NB4 (cell line): ENCODE data around the gene ADCY1.

Experiments used
- DNase-seq: peaks from one replicate; pipeline ENCODE4 v3.0.0; 2010; ENCODE audit warnings: low read depth
- H3K4me3 ChIP-seq: one replicate; pipeline ENCODE4 v1.5.1; 2011; ENCODE audit warnings: mild to moderate bottlenecking, low read depth, low read length, moderate library complexity
- MYC ChIP-seq: IDR thresholded peaks from 2 replicates; pipeline ENCODE4 v1.6.1; 2011; ENCODE audit warnings: low read depth, low read length
- POLR2A ChIP-seq: IDR thresholded peaks from 2 replicates; pipeline ENCODE4 v1.6.1; 2011; ENCODE audit warnings: mild to moderate bottlenecking; ENCODE audit not compliant: insufficient read length; ENCODE audit errors: extremely low read depth
- TF ChIP-seq, protein P1 (sequence below): IDR thresholded peaks from one replicate; pipeline ENCODE4 v1.5.1; 2012; ENCODE audit warnings: low read depth, low read length
- TF ChIP-seq, protein P2 (sequence below): IDR thresholded peaks from 2 replicates; pipeline ENCODE4 v1.6.1; 2011; ENCODE audit warnings: low read depth, low read length

ADCY1 gene

DNA sequence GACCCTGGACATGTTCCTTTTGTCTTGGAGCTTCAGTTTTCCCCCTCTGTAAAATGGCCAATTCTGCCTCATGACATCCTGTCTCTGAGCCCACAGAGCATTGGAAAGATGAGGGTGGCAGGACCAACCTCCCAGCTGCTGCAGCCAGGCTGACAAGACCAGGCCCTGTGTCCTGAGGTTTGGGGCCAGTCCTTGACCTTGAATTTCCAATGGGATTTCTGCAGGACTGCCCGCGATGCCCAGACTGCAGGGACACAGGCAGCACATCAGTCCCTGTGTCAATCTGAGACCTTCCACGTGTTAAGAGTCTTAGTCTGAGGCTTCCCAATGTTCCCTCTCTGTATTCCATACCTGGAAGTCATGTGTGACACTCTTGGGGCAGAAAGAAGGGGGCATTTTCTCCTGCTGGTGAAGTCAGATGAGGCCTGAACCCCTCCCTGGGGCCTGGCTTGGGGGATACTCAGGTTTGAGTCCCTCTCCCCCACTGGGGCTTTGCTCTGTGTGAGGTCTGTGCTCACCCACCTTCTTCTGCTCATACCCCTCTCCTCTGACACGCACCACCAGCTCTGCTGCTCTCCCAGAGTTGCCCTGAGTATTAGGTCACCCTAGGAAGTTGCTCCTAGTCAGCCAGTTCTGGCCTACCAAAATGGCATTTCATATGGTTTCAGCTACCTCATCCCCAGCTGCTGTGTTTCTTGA lies 79.2 kb downstream of the ADCY1 start:
- TF ChIP-seq MYC: no peak
- no peak for TF ChIP-seq POLR2A
- TF ChIP-seq, protein P1, sequence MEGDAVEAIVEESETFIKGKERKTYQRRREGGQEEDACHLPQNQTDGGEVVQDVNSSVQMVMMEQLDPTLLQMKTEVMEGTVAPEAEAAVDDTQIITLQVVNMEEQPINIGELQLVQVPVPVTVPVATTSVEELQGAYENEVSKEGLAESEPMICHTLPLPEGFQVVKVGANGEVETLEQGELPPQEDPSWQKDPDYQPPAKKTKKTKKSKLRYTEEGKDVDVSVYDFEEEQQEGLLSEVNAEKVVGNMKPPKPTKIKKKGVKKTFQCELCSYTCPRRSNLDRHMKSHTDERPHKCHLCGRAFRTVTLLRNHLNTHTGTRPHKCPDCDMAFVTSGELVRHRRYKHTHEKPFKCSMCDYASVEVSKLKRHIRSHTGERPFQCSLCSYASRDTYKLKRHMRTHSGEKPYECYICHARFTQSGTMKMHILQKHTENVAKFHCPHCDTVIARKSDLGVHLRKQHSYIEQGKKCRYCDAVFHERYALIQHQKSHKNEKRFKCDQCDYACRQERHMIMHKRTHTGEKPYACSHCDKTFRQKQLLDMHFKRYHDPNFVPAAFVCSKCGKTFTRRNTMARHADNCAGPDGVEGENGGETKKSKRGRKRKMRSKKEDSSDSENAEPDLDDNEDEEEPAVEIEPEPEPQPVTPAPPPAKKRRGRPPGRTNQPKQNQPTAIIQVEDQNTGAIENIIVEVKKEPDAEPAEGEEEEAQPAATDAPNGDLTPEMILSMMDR: no peak
- TF ChIP-seq, protein P2, sequence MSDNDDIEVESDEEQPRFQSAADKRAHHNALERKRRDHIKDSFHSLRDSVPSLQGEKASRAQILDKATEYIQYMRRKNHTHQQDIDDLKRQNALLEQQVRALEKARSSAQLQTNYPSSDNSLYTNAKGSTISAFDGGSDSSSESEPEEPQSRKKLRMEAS: no peak
- H3K4me3 ChIP-seq: no peak overlapping the region
- DNase-seq: no peak

DNA sequence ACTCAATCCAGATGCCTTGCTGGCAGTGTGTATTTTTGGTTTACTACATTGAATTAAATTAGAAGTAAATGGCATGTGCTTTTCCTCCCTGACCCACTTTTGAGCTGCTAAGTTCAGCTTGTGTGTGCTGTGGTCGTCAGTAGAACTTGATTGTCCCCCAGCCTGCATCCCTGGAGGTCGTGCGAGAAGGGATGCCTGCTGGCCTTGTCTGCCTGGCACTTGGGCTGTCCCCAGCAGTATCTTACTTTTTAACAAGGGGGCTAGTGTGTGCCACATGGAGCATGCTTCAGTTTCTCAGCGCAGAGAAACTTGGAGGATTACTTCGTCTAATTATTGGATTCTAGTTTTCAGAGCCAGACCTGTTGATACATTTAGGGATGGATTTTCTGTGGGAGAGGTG lies 80.2 kb downstream of the ADCY1 start:
- no peak for DNase-seq
- TF ChIP-seq, protein P1: no peak
- TF ChIP-seq MYC (no peak), POLR2A (no peak)
- TF ChIP-seq, protein P2: no peak
- H3K4me3 ChIP-seq: no peak overlapping the region

DNA sequence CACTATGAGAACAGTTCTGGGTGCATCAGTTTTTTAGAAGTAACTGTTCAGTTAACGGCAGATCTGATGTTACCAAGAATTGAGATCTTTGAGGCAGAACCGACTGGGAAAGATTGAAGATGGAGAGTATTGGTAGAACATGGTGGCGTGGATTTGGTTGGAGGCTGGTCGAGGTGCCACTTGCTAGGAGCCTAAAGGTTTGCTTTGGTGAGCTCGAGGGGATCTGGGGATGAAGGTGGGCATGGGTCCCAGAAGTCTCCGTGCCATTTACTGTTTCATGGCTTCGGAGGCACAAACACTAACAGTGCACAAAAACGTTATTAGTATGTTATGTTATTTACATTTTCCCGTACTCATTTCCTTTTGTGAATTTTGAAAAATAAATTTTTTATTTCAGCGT lies 81.4 kb downstream of the ADCY1 start:
- no peak for DNase-seq
- no peak overlapping the region for H3K4me3 ChIP-seq
- TF ChIP-seq MYC: no peak
- TF ChIP-seq, protein P1: no peak
- TF ChIP-seq POLR2A: no peak
- TF ChIP-seq, protein P2: no peak

DNA sequence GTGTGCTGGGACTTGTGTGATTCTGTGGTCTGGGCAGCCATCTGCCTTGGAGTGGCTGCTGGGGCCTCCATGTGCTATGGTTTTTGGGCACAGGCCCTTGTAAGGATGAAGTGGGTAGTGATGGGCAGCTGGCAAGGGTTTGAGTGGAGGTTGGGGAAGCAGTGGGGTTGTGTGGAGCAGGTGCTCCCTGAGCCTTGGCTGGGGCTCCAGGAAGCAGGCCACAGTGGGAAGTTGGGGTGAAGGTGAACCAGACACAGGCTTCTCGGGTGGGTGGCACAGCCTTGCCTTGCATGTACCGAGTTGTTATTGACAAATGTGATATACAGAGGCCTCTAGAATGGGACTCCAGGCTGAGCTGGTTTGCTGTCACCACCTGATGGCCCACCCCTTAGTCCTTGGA lies 82.3 kb downstream of the ADCY1 start:
- DNase-seq: no peak
- no peak overlapping the region for H3K4me3 ChIP-seq
- TF ChIP-seq, protein P1: no peak
- TF ChIP-seq, protein P2: no peak
- no peak for TF ChIP-seq MYC
- TF ChIP-seq POLR2A: no peak

DNA sequence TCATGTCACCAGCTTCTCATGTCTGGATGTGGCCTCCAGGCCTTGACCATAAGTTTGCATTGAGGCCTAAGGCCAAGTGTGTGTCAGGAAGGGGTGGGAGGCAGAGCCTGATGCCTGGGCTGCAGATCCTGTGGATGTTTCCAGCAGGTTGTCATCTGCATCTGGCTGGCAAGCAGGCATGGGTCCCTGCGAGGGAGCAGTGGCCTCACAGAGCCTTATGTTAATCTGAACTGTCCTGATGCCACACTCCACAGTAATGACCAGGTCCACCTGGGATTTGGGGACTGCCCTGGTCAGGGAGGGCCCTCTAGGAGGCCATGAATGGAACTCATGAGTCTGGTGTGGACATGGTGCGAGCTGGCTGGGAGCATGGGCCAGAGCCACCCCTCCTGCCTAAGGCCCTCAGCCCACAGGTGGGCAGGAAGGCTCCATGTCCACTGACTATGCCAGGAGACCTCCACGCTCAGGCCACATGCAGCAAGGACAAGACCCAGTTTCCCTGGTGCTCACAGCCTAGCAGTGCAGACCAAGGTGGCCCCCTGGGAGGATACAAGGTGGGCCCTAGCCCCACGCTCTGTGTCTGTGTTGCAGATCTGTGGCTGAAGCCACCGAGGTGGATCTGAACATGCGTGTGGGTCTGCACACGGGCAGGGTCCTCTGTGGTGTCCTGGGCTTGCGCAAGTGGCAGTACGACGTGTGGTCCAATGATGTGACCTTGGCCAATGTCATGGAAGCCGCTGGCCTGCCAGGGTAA lies 83.1 kb downstream of the ADCY1 start:
- DNase-seq: no peak
- TF ChIP-seq, protein P1: no peak
- TF ChIP-seq, protein P2: no peak
- TF ChIP-seq POLR2A (no peak), MYC (no peak)
- no peak overlapping the region for H3K4me3 ChIP-seq
